Measurements from ENCODE around the gene ZNF440. TPM values are rescaled to one million over a fixed set of nuclear protein-coding genes. Genes with fewer than 3 reads are reported as not detected.

ZNF440 gene
- total and polyA plus RNA-seq, 10 of the 15 experiments (the other 5 are each of a cell fraction or from before 2014, with no cell fraction given) = 1.3 to 8.9 (median 3.8) TPM

- TF ChIP-seq ZNF687 (IDR thresholded peaks at IDR 0.05) (no peak), GATAD2B (conservative IDR thresholded peaks at IDR 0.05; ENCODE audit: low read depth) (peak; percentile 52; the same call in 1 of the 2 replicates), KLF5 (IDR thresholded peaks at IDR 0.05; ENCODE audit: partially characterized antibody) (peak; percentile 42), JUNB (IDR thresholded peaks at IDR 0.05) (no peak), IKZF1 (conservative IDR thresholded peaks at IDR 0.05) (peak; percentile 53; the same call in 1 of the 2 replicates), POU2F2 (IDR thresholded peaks at IDR 0.05; ENCODE audit: borderline replicate concordance, low read depth, low read length) (no peak), POLR2A (IDR thresholded peaks at IDR 0.05; ENCODE audit: low read depth, low read length) (peak; percentile 84), POLR2AphosphoS5 (IDR thresholded peaks at IDR 0.05; ENCODE audit: low read length) (peak; percentile 56; the same call in 1 of the 2 replicates), TAF1 (IDR thresholded peaks at IDR 0.05; ENCODE audit: borderline replicate concordance, low read depth, low read length) (peak; percentile 55; the same call in 1 of the 2 replicates), BHLHE40 (IDR thresholded peaks at IDR 0.05; ENCODE audit: borderline replicate concordance in 1 of 2, low read depth in 2 of 2, low read length in 1 of 2) (peak in 1 of 2 experiments; percentile 19; a peak in 1 of 4 replicates), NFYB (IDR thresholded peaks at IDR 0.05; ENCODE audit: insufficient read depth, low read depth, low read length) (peak; percentile 96), BCL3 (IDR thresholded peaks at IDR 0.05; ENCODE audit: borderline replicate concordance, insufficient read depth, low read depth, low read length, poor library complexity, severe bottlenecking) (no peak), PKNOX1 (IDR thresholded peaks at IDR 0.05) (peak; percentile 98)
Observed at GRCh38 chr19:11798391-11799330, 15.4 kb upstream of the ZNF440 start, which contains the start of gene ZNF491 (continued).
